Measurements from ENCODE around the gene ANKRD27. TPM values are rescaled to one million over a fixed set of nuclear protein-coding genes. Genes with fewer than 3 reads are reported as not detected.
A peak's percentile ranks its signal among the peaks of the same experiment; 100 is the strongest.

The ANKRD27 gene
- total RNA-seq, 1 experiment from 2014 or later: 55.5 TPM

DNA sequence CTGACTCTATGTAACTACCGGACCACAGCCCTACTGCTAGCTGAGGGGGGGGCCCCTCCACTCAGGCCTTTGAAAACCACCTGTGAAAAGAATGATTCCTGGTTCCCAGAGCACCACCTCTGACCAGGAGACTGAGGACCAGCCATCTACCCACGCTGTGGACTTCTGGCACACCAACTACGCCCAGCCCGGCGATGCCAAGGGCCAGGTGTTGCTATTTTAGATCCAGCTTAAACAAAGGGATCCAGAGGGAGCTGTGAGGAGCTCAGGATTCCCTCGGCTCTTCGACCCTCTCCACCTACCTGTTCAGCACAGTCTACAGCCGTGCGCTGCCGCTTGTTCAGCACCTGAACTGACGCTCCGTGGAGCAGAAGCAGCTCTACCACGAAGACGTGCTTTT, 71.0 kb downstream of the ANKRD27 start:
- Histone ChIP-seq H3K9me2 (ENCODE audit: insufficient read depth) (no peaks in the 10 kb centered on the region), H3K27ac (no peak overlapping the region), H3F3A (ENCODE audit: insufficient read depth, low read depth) (0 out of 2 replicates have a peak, but pooled peaks cover 4% of the 10 kb centered on the region), H2AFZ (no peak overlapping the region), H3K4me3 (no peak overlapping the region), H3K4me1 (replicated peaks; ENCODE audit: insufficient read depth) (no peaks in the 10 kb centered on the region), H3K9me3 (ENCODE audit: insufficient read depth, low read depth) (no peaks in the 10 kb centered on the region), H3K79me2 (ENCODE audit: low read depth) (no peaks in the 10 kb centered on the region), H4K20me1 (ENCODE audit: insufficient read depth) (no peaks in the 10 kb centered on the region), H3K4me2 (no peak overlapping the region), H3K36me3 (ENCODE audit: low read depth) (0 out of 2 replicates have a peak, but pooled peaks cover 4% of the 10 kb centered on the region), H3K27me3 (ENCODE audit: insufficient read depth, low read depth) (no peaks in the 10 kb centered on the region)
- CTCF ChIA-PET: no interaction called here
- TF ChIP-seq, protein P1, sequence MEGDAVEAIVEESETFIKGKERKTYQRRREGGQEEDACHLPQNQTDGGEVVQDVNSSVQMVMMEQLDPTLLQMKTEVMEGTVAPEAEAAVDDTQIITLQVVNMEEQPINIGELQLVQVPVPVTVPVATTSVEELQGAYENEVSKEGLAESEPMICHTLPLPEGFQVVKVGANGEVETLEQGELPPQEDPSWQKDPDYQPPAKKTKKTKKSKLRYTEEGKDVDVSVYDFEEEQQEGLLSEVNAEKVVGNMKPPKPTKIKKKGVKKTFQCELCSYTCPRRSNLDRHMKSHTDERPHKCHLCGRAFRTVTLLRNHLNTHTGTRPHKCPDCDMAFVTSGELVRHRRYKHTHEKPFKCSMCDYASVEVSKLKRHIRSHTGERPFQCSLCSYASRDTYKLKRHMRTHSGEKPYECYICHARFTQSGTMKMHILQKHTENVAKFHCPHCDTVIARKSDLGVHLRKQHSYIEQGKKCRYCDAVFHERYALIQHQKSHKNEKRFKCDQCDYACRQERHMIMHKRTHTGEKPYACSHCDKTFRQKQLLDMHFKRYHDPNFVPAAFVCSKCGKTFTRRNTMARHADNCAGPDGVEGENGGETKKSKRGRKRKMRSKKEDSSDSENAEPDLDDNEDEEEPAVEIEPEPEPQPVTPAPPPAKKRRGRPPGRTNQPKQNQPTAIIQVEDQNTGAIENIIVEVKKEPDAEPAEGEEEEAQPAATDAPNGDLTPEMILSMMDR (conservative IDR thresholded peaks at IDR 0.05): no peak
- no peak for TF ChIP-seq EZH2 (IDR thresholded peaks at IDR 0.05; ENCODE audit: low read depth)
- no peak for DNase-seq
- no TSS peak for BruUV-seq (replicated peaks)
- POLR2A ChIA-PET (ENCODE audit: unreplicated experiment): interaction anchor here (0.6 kb wide), 1 partner anchor 30 kb away, joined by 4 read pairs; no protein-coding TSS in a partner anchor
- intact Hi-C loops (cut with micrococcal nuclease; ENCODE audit: unreplicated experiment): no loop called here

DNA sequence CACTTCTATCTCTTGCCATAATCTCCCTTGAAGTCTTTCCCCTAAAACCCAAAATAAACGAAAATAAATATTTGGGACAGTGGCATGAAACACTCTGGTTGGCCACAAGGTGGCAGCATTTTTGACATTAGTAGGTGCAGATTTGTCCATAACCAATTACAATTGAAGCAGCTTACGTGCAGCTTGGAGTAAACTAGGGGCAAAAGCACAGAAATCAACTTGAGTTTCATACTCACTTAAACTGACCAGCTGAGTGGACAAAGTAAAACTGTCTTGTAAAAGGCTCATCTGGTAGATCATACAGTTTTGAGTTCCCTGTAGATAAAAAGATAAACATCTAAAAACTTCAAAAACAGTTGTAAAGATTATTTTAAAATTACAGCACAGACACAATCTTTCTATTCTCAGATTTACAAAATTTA, 75.2 kb downstream of the ANKRD27 start:
- no TSS peak for BruUV-seq (replicated peaks)
- H3K36me3 ChIP-seq (ENCODE audit: low read depth): peaks cover 22% of the 10 kb centered on the region
- intact Hi-C loops (cut with micrococcal nuclease; ENCODE audit: unreplicated experiment): no loop called here
- ChIA-PET POLR2A (ENCODE audit: unreplicated experiment) (interaction anchor here (0.7 kb wide), 2 partner anchors 92 to 517 kb away, joined by 3 to 4 read pairs; partner anchors contain the start of gene NUDT19), CTCF (interaction anchor here (0.6 kb wide), 1 partner anchor 375 kb away, joined by 5 read pairs; no protein-coding TSS in a partner anchor)
- H3K79me2 ChIP-seq (ENCODE audit: low read depth): no peaks in the 10 kb centered on the region
- no peak overlapping the region for H3K27ac ChIP-seq
- H3K4me1 ChIP-seq (replicated peaks; ENCODE audit: insufficient read depth): no peaks in the 10 kb centered on the region
- H3K27me3 ChIP-seq (ENCODE audit: insufficient read depth, low read depth): no peaks in the 10 kb centered on the region
- no peak for TF ChIP-seq EZH2 (IDR thresholded peaks at IDR 0.05; ENCODE audit: low read depth)
- TF ChIP-seq, protein P1 (conservative IDR thresholded peaks at IDR 0.05): peak; percentile 90
- no peak overlapping the region for H3K4me2 ChIP-seq
- peaks cover 6% of the 10 kb centered on the region; the same call in 1 of the 2 replicates for H3F3A ChIP-seq (ENCODE audit: insufficient read depth, low read depth)
- H4K20me1 ChIP-seq (ENCODE audit: insufficient read depth): no peaks in the 10 kb centered on the region
- peak in 1 of 2 experiments; percentile 13 for DNase-seq
- H3K9me2 ChIP-seq (ENCODE audit: insufficient read depth): no peaks in the 10 kb centered on the region
- no peak overlapping the region for H2AFZ ChIP-seq
- H3K4me3 ChIP-seq: no peak overlapping the region
- no peaks in the 10 kb centered on the region for H3K9me3 ChIP-seq (ENCODE audit: insufficient read depth, low read depth)

DNA sequence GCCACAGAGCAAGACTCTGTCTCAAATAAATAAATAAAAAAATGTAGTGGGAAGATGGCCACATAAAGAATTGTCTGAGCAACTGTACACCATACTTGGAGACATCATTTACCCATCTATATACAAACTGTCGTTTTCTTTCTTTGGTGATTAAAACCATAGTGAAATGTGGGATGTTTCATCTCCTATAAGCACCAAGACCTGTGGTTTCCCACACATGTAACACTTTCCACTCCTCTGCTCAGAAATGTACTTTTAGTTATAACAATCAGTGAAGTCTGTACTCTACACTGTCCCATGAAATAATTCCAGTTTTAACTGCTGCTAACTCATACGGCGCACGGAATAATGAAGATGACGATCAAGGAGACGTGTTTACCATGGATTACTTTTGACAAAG, 75.7 kb downstream of the ANKRD27 start:
- Histone ChIP-seq H3K4me3 (no peak overlapping the region), H3K27ac (no peak overlapping the region), H4K20me1 (ENCODE audit: insufficient read depth) (no peaks in the 10 kb centered on the region), H3K9me2 (ENCODE audit: insufficient read depth) (no peaks in the 10 kb centered on the region), H3K79me2 (ENCODE audit: low read depth) (no peaks in the 10 kb centered on the region), H3F3A (ENCODE audit: insufficient read depth, low read depth) (peaks cover 11% of the 10 kb centered on the region; the same call in 1 of the 2 replicates), H3K36me3 (ENCODE audit: low read depth) (peaks cover 26% of the 10 kb centered on the region), H3K4me1 (replicated peaks; ENCODE audit: insufficient read depth) (no peaks in the 10 kb centered on the region), H3K27me3 (ENCODE audit: insufficient read depth, low read depth) (no peaks in the 10 kb centered on the region), H3K9me3 (ENCODE audit: insufficient read depth, low read depth) (no peaks in the 10 kb centered on the region), H3K4me2 (no peak overlapping the region), H2AFZ (no peak overlapping the region)
- BruUV-seq (replicated peaks): no TSS peak
- TF ChIP-seq, protein P1 (conservative IDR thresholded peaks at IDR 0.05): no peak
- no peak for TF ChIP-seq EZH2 (IDR thresholded peaks at IDR 0.05; ENCODE audit: low read depth)
- intact Hi-C loops (cut with micrococcal nuclease; ENCODE audit: unreplicated experiment): no loop called here
- ChIA-PET CTCF (interaction anchor here (0.6 kb wide), 1 partner anchor 376 kb away, joined by 5 read pairs; no protein-coding TSS in a partner anchor), POLR2A (ENCODE audit: unreplicated experiment) (no interaction called here)
- no peak for DNase-seq

All from PC-9 (cell line).